ENCODE data around the gene CLCNKA. TPM values are rescaled to one million over a fixed set of nuclear protein-coding genes. Genes with fewer than 3 reads are reported as not detected.

The CLCNKA gene
- total RNA-seq (ENCODE audit: low replicate concordance) = 0.08 and 0.35 TPM in 2 replicates

GRCh38 chr1:16021681-16022080 lies at the start of gene CLCNKA:
TSS of gene CLCNKA (plus strand) at chr1:16022036. CDS start at chr1:16022620, 584 bp downstream.

GRCh38 chr1:15975805-15976680 lies 45.8 kb upstream of the CLCNKA start, which contains the start of gene ZBTB17:
TSS of gene ZBTB17 (minus strand) at chr1:15976101. CDS start at chr1:15948495, 27,606 bp downstream.

GRCh38 chr1:16017461-16018303 lies 4.2 kb upstream of the CLCNKA start, which contains the start of gene HSPB7:
TSS of gene HSPB7 (minus strand) at chr1:16018043. CDS start at chr1:16017963, 80 bp downstream.

GRCh38 chr1:16043521-16043920 lies 21.7 kb downstream of the CLCNKA start, which contains the start of gene CLCNKB:
TSS of gene CLCNKB (plus strand) at chr1:16043782. CDS start at chr1:16044493, 711 bp downstream.

GRCh38 chr1:16073490-16074119 lies 51.8 kb downstream of the CLCNKA start, which contains the start of gene FAM131C:
TSS of gene FAM131C (minus strand) at chr1:16073651. CDS start at chr1:16073442, 209 bp downstream.

Other genes with a start within 250 kb of the CLCNKA start
- gene UQCRHL, start 214.4 kb upstream of the CLCNKA start, total RNA-seq (ENCODE audit: low replicate concordance) = 11.4 and 18.3 TPM in 2 replicates
- gene SPEN, start 174.3 kb upstream of the CLCNKA start, total RNA-seq (ENCODE audit: low replicate concordance) = 10.8 and 22.1 TPM in 2 replicates
- gene ZBTB17, start 45.9 kb upstream of the CLCNKA start, total RNA-seq (ENCODE audit: low replicate concordance) = 39.5 and 76.3 TPM in 2 replicates
- gene SRARP, start 17.8 kb upstream of the CLCNKA start, total RNA-seq (ENCODE audit: low replicate concordance) = not detected in 2 replicates
- 2.5 and 5.1 TPM in 2 replicates for gene HSPB7, start 4.0 kb upstream of the CLCNKA start, total RNA-seq (ENCODE audit: low replicate concordance)
- gene CLCNKB, start 21.7 kb downstream of the CLCNKA start, total RNA-seq (ENCODE audit: low replicate concordance) = 0.08 TPM in 1 of 2 replicates, not detected in the other
- 0.08 TPM in 1 of 2 replicates, not detected in the other for gene FAM131C, start 51.6 kb downstream of the CLCNKA start, total RNA-seq (ENCODE audit: low replicate concordance)
- 13.0 and 66.0 TPM in 2 replicates for gene EPHA2, start 134.0 kb downstream of the CLCNKA start, total RNA-seq (ENCODE audit: low replicate concordance)
- gene ARHGEF19, start 190.6 kb downstream of the CLCNKA start, total RNA-seq (ENCODE audit: low replicate concordance) = 4.3 and 5.5 TPM in 2 replicates
- gene CPLANE2, start 215.1 kb downstream of the CLCNKA start, total RNA-seq (ENCODE audit: low replicate concordance) = 9.0 and 10.9 TPM in 2 replicates

Data from smooth muscle cell of the coronary artery (primary cell).